K562 (cell line): Measurements from ENCODE around the gene LGALS14. TPM values are rescaled to one million over a fixed set of nuclear protein-coding genes. Genes with fewer than 3 reads are reported as not detected.

Experiments
- ATAC-seq: fragments of 200-7000 bp; cut with Tn5 transposase; 3 replicates; pipeline ENCODE4 v1.9.1; 2020; ENCODE audit warnings: moderate library complexity
- BruUV-seq: library from RNA; stranded (reverse); fragments of 400-500 nt; replicated peaks from 2 replicates; lab custom pipeline; 2021; lab: Mats Ljungman, UMichigan
- CTCF ChIA-PET: fragments of 300-600 bp; formaldehyde crosslinking; extraction: SDS; loops from one replicate; lab custom pipeline; 2021; ENCODE audit warnings: low intra/inter-chr PET ratio; lab: Yijun Ruan, JAX
- POLR2A ChIA-PET: fragments of 300-600, 350-650 bp; sonication (Branson Sonifier 250); formaldehyde crosslinking; extraction: SDS; loops from one replicate; lab custom pipeline; 2021; ENCODE audit warnings: antibody characterized with exemption, inconsistent platforms; lab: Yijun Ruan, JAX
- DNase-seq, 4 experiments: peaks; one replicate each; pipeline versions ENCODE4 v3.0.0 to v3.0.0-alpha.2; 2011 to 2018; ENCODE audit warnings: low spot score in 3 of 4, mixed read lengths in 3 of 4; ENCODE audit errors: extremely low read depth in 1 of 4
- FAIRE-seq: peaks from 2 replicates; lab custom pipeline; 2011; peaks lifted over from hg19 to GRCh38; lab: Jason Lieb, UNC
- H2AFZ ChIP-seq: 2 replicates; pipeline ENCODE4 v1.6.0; 2011; ENCODE audit warnings: low read depth, low read length, control low read depth, inconsistent platforms
- H3K27ac ChIP-seq: fragments of 200-600 bp; 3 replicates; pipeline ENCODE4 v1.8.0; 2011; ENCODE audit warnings: low read depth, mild to moderate bottlenecking, control low read depth, inconsistent platforms, low read length, moderate library complexity, mixed read lengths; ENCODE audit errors: extremely low read depth
- H3K27me3 ChIP-seq, 2 experiments: fragments of 300-600 bp in 1 of 2; 2 replicates in 1 of 2; 3 replicates in 1 of 2; pipeline versions ENCODE4 v1.6.0 to v1.8.0; 2011; ENCODE audit warnings: inconsistent platforms in 2 of 2, low read length in 2 of 2, mild to moderate bottlenecking in 1 of 2, mixed read lengths in 1 of 2, moderate library complexity in 1 of 2; ENCODE audit not compliant: control insufficient read depth in 2 of 2, insufficient read depth in 2 of 2
- H3K36me3 ChIP-seq: fragments of 300-600 bp; 3 replicates; pipeline ENCODE4 v1.8.0; 2011; ENCODE audit warnings: mild to moderate bottlenecking, low read length, inconsistent platforms; ENCODE audit not compliant: control insufficient read depth, insufficient read depth
- H3K4me1 ChIP-seq, 2 experiments: fragments of 200-600 bp in 1 of 2; replicated peaks in 1 of 2; 2 replicates in 1 of 2; 3 replicates in 1 of 2; pipeline versions ENCODE4 v1.5.1 to v1.8.0; 2011; ENCODE audit warnings: inconsistent platforms in 2 of 2, low read length in 2 of 2, mild to moderate bottlenecking in 1 of 2, mixed read lengths in 1 of 2, moderate library complexity in 1 of 2; ENCODE audit not compliant: control insufficient read depth in 2 of 2, insufficient read depth in 2 of 2
- H3K4me2 ChIP-seq: 2 replicates; pipeline ENCODE4 v1.6.1; 2011; ENCODE audit warnings: low read length, control low read depth, inconsistent platforms, mixed read lengths; ENCODE audit not compliant: insufficient read depth
- H3K4me3 ChIP-seq: fragments of 200-600 bp; sonication (generic), shearing (Covaris generic); 2 replicates; pipeline ENCODE4 v1.5.1; 2016; ENCODE audit warnings: control low read depth, inconsistent platforms
- H3K79me2 ChIP-seq: fragments of 200-600 bp; 3 replicates; pipeline ENCODE4 v1.8.0; 2011; ENCODE audit warnings: low read length, inconsistent platforms; ENCODE audit not compliant: control insufficient read depth, insufficient read depth
- H3K9ac ChIP-seq, 2 experiments: 2 replicates each; pipeline versions ENCODE4 v1.6.0 to v1.6.1; 2011; ENCODE audit warnings: low read depth in 2 of 2, low read length in 2 of 2, control low read depth in 1 of 2, inconsistent platforms in 1 of 2, mild to moderate bottlenecking in 1 of 2, mixed read lengths in 1 of 2; ENCODE audit not compliant: insufficient read depth in 1 of 2
- H3K9me1 ChIP-seq: one replicate; pipeline ENCODE4 v1.6.0; 2011; ENCODE audit warnings: inconsistent platforms, mild to moderate bottlenecking, low read length, moderate library complexity; ENCODE audit not compliant: control insufficient read depth, insufficient read depth
- H3K9me3 ChIP-seq: replicated peaks from 2 replicates; pipeline ENCODE4 v1.5.1; 2011; ENCODE audit warnings: low read depth, low read length, inconsistent platforms; ENCODE audit not compliant: control insufficient read depth, insufficient read depth
- H4K20me1 ChIP-seq: replicated peaks from 2 replicates; pipeline ENCODE4 v1.6.1; 2011; ENCODE audit warnings: low read length, inconsistent platforms, mixed read lengths; ENCODE audit not compliant: control insufficient read depth, insufficient read depth
- BRD9 ChIP-seq: fragments of 450-650 bp; IDR thresholded peaks from 2 replicates; pipeline ENCODE4 v1.6.1; 2018; ENCODE audit warnings: low read depth; ENCODE audit not compliant: partially characterized antibody
- HLTF ChIP-seq: fragments of 450-650 bp; IDR thresholded peaks from 2 replicates; pipeline ENCODE4 v1.6.1; 2016
- HNRNPLL ChIP-seq: fragments of 200-400 bp; formaldehyde crosslinking; IDR thresholded peaks from 2 replicates; pipeline ENCODE4 v1.6.1; 2017; ENCODE audit warnings: low read length, low read depth, mild to moderate bottlenecking; ENCODE audit not compliant: poor library complexity, severe bottlenecking
- KLF10 ChIP-seq: fragments of 250-450 bp; sonication (Bioruptor Pico); IDR thresholded peaks from 2 replicates; pipeline ENCODE4 v1.6.1; 2021; ENCODE audit warnings: matching md5 sums
- MAFF ChIP-seq: IDR thresholded peaks from 2 replicates; pipeline ENCODE4 v1.6.1; 2012; ENCODE audit warnings: low read length, improper control_type of control experiment
- NFE2L1 ChIP-seq: fragments of 450-650 bp; IDR thresholded peaks from 2 replicates; pipeline ENCODE4 v1.6.1; 2016; ENCODE audit warnings: missing genetic modification characterization, low read depth, mild to moderate bottlenecking, missing compliant biosample characterization, moderate library complexity, borderline replicate concordance
- PHTF2 ChIP-seq: fragments of 250-450 bp; sonication (Bioruptor Pico); IDR thresholded peaks from 2 replicates; pipeline ENCODE4 v1.5.0; 2021; ENCODE audit warnings: mild to moderate bottlenecking
- PRMT5 ChIP-seq: sonication (generic); formaldehyde crosslinking; IDR thresholded peaks from 2 replicates; pipeline ENCODE4 v1.5.0; 2020; ENCODE audit warnings: missing genetic modification reagents
- RBM39 ChIP-seq: fragments of 200-400 bp; formaldehyde crosslinking; optimal IDR thresholded peaks from 2 replicates; pipeline ENCODE3; 2018; ENCODE audit warnings: low read depth, low read length
- TRIM28 ChIP-seq: fragments of 450-650 bp; IDR thresholded peaks from 2 replicates; pipeline ENCODE4 v1.6.1; 2017
- ZFP36 ChIP-seq: fragments of 150-350 bp; IDR thresholded peaks from 2 replicates; pipeline ENCODE4 v1.6.1; 2018; ENCODE audit warnings: low read length, low read depth; ENCODE audit not compliant: partially characterized antibody
- ZZZ3 ChIP-seq: fragments of 450-650 bp; IDR thresholded peaks from 2 replicates; pipeline ENCODE4 v1.6.1; 2016; ENCODE audit warnings: antibody characterized with exemption, mild to moderate bottlenecking, moderate library complexity
- WGBS: fragments of 100-300 bp; shearing (Covaris generic); methylation state at CpG from one replicate; pipeline ENCODE4 v1.1.6; 2016; ENCODE audit warnings: low coverage, mixed read lengths; ENCODE audit not compliant: insufficient coverage; ENCODE audit errors: missing lambda C conversion rate; 5-methylcytosine and 5-hydroxymethylcytosine counted together
- in situ Hi-C: fragments of 300-500 bp; cut with MboI; formaldehyde crosslinking; loops from 4 replicates; pipeline ENCODE4 v1.15.0; 2018; ENCODE audit warnings: inconsistent platforms, mixed read lengths
- intact Hi-C: fragments of 100-400 bp; cut with micrococcal nuclease; formaldehyde crosslinking; loops from 2 replicates; pipeline ENCODE4 v1.14.2; 2022
- polyA plus RNA-seq, 8 experiments: library from polyadenylated mRNA; depleted of rRNA in 4 of 8; stranded (reverse) in 5 of 8; unstranded in 3 of 8; fragments of >200 nt; fragmentation: Nextera tagmentation in 2 of 8; fragmentation: Illumina TruSeq in 1 of 8; extraction: Ambion mirVana in 2 of 8; extraction: Trizol in 1 of 8; gene quantifications; 2 replicates each; pipeline versions ENCODE4 v1.2.1 to v1.2.3, GENCODE V29; 2011 to 2014; ENCODE audit warnings: inconsistent platforms in 1 of 8, missing spikeins in 1 of 8
- total RNA-seq, 7 experiments: library from RNA; depleted of rRNA in 6 of 7; stranded (reverse); fragments of >200 nt in 6 of 7; fragmentation: Illumina TruSeq in 2 of 7; extraction: Trizol in 2 of 7; gene quantifications; 2 replicates each; pipeline versions ENCODE4 v1.2.1 to v1.2.3, GENCODE V29; 2011 to 2021; ENCODE audit warnings: low replicate concordance in 1 of 7
- TF ChIP-seq, protein P1 (sequence below): sonication (generic); formaldehyde crosslinking; IDR thresholded peaks from 2 replicates; pipeline ENCODE4 v1.8.0; 2022; ENCODE audit warnings: missing genetic modification reagents, mild to moderate bottlenecking, moderate library complexity, borderline replicate concordance

Gene LGALS14
- total and polyA plus RNA-seq, 9 of the 15 experiments (the other 6 are each of a cell fraction or from before 2014, with no cell fraction given) = not detected

DNA sequence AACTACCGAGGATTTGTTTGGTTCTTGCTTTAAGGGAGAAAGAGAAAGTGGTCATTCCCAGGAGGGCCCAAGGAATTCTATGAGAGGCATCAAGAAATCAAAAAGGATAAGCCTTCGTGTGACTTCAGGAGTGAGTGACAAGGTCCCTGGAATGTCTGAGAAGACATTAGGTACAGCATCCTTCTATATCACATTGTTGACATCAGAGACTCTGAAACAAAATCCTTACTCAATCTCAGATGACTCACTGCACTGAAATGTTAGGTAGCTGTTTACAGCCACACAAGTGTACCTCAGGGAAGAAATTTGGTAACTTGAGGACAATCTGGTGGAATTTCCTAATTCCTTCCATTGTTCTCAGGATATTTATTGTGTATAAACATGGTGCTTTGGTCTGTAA lies 7.9 kb upstream of the LGALS14 start:
- no peak overlapping the region for H3K27ac ChIP-seq
- no peaks in the 10 kb centered on the region for H3K4me1 ChIP-seq
- no peaks in the 10 kb centered on the region for H3K79me2 ChIP-seq
- FAIRE-seq (no peak), ATAC-seq (no peak), DNase-seq (no peak)
- TF ChIP-seq, protein P1, sequence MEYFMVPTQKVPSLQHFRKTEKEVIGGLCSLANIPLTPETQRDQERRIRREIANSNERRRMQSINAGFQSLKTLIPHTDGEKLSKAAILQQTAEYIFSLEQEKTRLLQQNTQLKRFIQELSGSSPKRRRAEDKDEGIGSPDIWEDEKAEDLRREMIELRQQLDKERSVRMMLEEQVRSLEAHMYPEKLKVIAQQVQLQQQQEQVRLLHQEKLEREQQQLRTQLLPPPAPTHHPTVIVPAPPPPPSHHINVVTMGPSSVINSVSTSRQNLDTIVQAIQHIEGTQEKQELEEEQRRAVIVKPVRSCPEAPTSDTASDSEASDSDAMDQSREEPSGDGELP (CRISPR knock-in tag) = no peak
- TF ChIP-seq BRD9 (no peak), RBM39 (no peak), MAFF (no peak), PRMT5 (CRISPR knock-in tag) (no peak)
- no peak overlapping the region for H2AFZ ChIP-seq
- H3K9ac ChIP-seq = no peak overlapping the region
- BruUV-seq = no TSS peak
- 0% methylated on average over 2 of the region's 2 CpGs for WGBS
- intact Hi-C loops (no loop called here), in situ Hi-C loops (no loop called here)
- no peak overlapping the region for H3K4me3 ChIP-seq
- H3K36me3 ChIP-seq = no peaks in the 10 kb centered on the region
- CTCF ChIA-PET = no interaction called here
- no peaks in the 10 kb centered on the region for H3K9me1 ChIP-seq
- no peaks in the 10 kb centered on the region for H4K20me1 ChIP-seq
- POLR2A ChIA-PET = no interaction called here
- H3K4me2 ChIP-seq = no peak overlapping the region
- H3K9me3 ChIP-seq = no peaks in the 10 kb centered on the region
- H3K27me3 ChIP-seq = no peaks in the 10 kb centered on the region; a peak in 2 of 5 replicates

DNA sequence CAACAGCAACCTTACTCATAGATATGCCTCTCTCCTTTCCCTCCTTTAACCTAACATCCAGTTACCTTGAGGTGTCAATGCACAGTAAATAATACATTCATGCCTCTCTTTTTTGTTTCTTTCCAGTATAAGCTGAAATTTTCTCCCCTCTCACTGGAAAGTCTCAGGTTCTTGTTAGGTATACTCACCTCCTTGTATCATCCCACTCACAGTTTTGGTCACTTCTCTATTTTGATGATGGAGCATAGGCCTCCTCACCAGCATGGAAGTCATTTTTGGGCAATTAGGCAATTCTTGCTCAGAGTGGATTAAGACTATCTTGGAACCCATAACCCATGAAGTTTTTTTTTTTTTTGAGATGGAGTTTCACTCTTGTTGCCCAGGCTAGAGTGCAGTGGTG lies 5.7 kb upstream of the LGALS14 start:
- H3K9ac ChIP-seq = no peak overlapping the region
- H4K20me1 ChIP-seq = no peaks in the 10 kb centered on the region
- no peaks in the 10 kb centered on the region for H3K9me3 ChIP-seq
- ATAC-seq (no peak), FAIRE-seq (no peak), DNase-seq (no peak)
- no peaks in the 10 kb centered on the region for H3K9me1 ChIP-seq
- no peak overlapping the region for H3K4me3 ChIP-seq
- H3K27me3 ChIP-seq = no peaks in the 10 kb centered on the region; a peak in 2 of 5 replicates
- POLR2A ChIA-PET = no interaction called here
- H3K4me1 ChIP-seq = no peaks in the 10 kb centered on the region
- no peaks in the 10 kb centered on the region for H3K79me2 ChIP-seq
- H2AFZ ChIP-seq = no peak overlapping the region
- H3K36me3 ChIP-seq = no peaks in the 10 kb centered on the region
- no peak overlapping the region for H3K27ac ChIP-seq
- H3K4me2 ChIP-seq = no peak overlapping the region
- intact Hi-C loops (no loop called here), in situ Hi-C loops (no loop called here)
- TF ChIP-seq NFE2L1 (tag) (no peak), TRIM28 (no peak), ZFP36 (no peak), HLTF (no peak), KLF10 (CRISPR knock-in tag) (no peak), ZZZ3 (no peak), PHTF2 (CRISPR knock-in tag) (no peak), HNRNPLL (no peak)
- CTCF ChIA-PET = no interaction called here
- no TSS peak for BruUV-seq
